HG02759 (cell line): Measurements from ENCODE around the gene TIAM1.
"Not testable (repeated sequence)": the region's sequence is repeated elsewhere in the genome, so short reads cannot be mapped to it uniquely, and the experiment has no call there.

Experiments used
- ATAC-seq: cut with Tn5 transposase; IDR thresholded peaks from one replicate; pipeline ENCODE4 v1.9.1; 2021; ENCODE audit warnings: mild to moderate bottlenecking, moderate library complexity; ENCODE audit not compliant: unreplicated experiment

TIAM1 gene

DNA sequence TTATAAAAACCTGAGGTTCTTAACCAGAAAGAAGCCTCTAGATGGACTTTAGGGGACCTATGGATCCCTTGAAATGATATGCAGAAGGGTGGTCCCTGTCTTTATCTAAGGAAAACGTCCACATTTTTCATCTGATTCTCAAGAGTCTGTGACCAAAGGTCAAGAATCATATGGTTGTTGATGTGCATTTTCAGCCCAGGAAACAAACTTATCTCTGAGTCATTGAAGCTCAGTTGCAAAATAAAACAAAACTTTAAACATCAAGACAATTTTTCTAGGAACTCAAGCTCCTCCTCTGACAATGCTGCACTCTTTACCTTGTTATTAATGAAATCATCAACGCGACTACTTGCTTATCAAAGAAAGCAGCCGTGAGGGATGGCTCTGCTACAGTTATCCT lies 83.3 kb downstream of the TIAM1 start:
- no peak for ATAC-seq

DNA sequence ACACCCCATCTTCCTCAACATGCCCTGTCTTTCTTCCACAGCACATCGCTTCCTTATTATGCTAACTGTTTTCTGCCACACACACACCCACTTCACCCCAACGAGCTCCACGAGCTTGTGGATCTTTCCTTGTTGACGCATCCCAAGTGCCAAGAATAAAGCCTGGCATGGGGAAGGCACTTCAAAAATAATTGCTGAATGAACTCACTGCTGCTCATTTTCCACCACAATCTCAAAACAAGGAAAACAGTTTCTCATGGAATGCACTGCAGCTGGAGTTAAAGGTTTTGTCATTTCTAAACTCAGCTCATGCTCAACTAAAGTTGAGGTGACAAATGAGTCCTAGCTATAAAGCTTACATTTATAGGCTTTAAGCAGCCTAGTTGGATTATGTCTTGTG lies 86.0 kb downstream of the TIAM1 start:
- ATAC-seq = no peak

DNA sequence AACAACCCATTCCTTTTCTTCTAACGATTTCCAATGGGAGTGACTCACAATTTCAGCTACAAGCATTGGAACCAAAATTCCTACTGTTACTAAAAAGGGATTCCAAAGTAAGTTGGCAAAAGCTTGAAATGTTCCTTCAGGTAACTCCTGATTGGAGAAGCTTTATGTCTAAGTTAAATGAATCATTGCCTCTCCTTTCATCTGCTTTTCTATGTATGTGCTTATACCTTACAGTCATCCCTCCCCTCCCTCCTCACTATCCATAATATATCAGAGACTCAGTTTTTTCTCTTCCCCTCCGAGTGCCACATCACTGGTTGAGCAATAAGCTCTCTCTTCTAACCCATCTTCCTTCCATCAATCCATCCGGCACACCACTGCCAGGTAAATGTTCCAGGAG lies 86.8 kb downstream of the TIAM1 start:
- no peak for ATAC-seq

DNA sequence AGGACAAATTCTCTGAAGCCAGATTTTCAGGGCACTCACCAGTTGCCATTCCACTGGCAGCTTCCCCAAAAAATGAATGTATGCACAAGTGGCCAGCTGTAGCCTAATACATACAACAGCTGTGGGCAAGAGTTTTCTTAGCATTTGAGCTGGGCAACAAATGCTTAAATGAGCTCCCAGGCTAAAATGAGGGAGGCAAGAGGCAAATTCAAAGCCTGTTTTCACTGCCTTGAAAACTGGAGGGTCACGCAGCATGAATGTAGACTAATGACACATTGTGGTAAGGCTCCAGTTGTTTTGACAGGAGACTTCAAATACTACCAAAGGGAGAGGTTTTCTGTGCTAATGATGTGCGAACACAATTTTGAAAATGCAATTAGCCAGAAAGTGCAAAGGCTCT lies 88.2 kb downstream of the TIAM1 start:
- no peak for ATAC-seq

DNA sequence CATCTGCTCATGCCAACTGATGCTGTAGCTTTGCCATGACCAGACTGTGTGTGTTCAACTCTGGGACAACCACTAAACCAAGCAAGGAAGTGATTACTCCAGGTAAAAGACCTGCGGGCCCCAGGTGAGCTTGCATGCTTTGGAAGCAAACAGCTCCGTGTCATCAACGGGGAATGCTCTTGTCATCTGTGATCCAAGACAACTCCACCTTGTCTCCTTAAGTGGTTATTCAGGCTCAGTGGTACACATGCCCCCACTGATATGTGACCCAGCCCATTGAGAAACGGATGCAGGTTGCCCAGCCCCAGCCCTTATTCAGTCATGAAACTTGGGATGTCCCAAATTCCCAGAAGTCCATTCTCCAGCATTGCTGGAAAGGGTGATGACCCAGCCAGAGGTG lies 89.0 kb downstream of the TIAM1 start:
- no peak for ATAC-seq

DNA sequence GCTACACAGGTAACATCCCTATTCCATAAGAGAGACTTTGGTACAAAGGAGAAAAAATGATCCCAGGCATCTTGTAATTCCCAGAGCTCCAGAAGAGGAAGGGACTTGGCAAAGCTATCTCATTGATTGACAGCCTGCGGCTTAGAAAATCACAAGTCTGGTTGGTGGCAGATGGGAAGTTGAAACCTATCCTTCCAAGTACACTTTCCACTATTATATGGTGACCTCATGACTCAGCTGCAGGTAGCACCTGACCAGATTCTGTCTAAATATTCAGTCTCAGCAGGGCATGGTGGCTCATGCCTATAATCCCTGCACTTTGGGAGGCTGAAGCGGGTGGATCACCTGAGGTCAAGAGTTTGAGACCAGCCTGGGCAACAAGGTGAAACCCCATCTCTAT lies 89.9 kb downstream of the TIAM1 start:
- no peak for ATAC-seq

DNA sequence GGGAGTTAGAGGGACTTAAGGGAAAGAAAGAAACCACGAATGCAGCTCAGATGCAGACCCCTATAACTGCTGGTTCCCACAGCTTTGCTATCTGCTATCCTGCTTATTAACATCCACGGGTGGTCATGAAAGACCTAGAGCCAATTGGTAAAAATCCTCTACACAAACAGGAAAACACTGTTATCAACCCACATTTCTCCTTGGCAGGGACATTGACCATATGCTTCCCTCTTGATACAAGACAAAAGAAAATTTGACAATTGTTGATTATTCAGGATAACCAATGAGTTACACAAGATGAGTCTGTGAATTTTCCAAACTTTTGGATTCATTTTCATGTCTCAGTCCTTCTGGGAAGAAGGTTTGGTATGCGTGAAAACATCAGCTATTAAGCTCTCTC lies 90.4 kb downstream of the TIAM1 start:
- no peak for ATAC-seq

DNA sequence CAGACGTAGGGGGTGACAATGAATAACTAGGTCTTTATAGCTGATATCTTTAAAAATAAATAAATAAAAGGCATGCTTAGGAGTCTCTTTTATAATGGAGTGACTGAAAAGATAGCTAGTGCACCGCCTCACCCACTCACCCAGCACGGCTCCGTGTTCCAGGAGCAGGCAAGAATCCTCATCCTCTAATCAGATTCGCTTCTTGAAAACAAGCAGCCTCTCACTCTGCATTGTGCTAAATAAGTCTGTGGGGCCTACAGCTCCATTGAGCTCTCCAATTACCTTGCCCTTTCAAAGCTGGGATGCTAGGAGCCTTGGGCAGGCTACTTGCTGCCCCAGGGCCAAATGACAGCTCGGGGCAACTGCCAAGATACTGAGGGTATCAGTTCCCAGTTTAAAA lies 91.5 kb downstream of the TIAM1 start:
- ATAC-seq = no peak

DNA sequence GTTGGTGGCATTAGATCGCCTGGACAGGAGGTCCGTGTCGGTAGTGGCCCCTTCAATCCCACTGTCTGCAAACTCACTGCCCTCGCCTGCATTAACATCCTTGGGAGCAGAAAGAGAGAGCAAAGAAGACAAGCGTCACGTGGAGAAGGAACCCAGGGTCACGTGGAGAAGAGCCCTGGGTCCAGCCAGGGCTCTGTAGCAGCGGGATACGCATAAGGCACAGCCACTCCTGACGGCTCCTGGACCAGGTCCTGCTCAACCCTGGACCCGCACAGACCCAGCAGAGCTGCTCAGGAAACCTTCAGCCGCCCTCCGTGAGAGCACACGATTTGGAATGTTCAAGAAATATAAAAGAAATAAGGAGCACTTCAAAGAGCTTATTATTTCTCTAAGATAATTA lies 92.0 kb downstream of the TIAM1 start:
- no peak for ATAC-seq

DNA sequence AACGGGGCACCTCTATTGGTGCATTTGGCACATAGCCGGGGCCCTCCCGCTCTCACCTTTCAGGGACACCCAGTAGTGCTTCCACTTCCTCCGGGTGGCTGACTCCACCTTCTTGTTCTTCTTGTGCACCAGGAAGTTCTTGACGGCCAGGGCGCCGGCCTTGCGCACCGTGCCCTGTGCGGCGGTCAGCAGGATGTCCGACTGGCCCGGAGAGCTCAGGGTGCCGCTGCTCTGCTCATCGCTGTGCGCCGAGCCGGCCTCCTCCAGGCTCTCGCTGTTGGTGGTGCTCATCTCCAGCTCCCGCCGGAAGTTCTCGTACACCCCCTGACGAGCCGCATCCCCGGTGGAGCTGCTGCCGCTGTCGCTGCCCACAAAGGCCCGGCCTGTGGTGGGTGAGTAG lies 92.4 kb downstream of the TIAM1 start:
- ATAC-seq = no peak

DNA sequence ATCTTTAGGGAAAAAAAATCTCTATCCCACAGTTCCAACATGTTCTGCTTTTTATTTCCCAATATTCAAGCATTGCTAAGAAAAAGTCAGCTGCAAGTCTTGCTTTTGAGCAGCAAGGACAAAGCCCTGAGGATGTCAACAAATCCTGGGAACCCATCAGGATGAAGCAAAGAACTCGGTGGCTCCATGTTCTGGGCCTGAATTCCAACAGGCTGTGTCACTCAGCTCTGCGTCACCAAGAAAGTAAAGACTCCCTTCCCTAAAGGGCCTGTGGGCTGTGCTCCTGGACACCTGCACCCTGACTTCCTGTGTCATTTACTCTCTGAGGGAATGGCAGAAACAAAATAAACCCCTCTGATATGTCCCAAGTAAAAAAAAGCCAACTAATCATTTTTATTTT lies 95.5 kb downstream of the TIAM1 start:
- no peak for ATAC-seq

DNA sequence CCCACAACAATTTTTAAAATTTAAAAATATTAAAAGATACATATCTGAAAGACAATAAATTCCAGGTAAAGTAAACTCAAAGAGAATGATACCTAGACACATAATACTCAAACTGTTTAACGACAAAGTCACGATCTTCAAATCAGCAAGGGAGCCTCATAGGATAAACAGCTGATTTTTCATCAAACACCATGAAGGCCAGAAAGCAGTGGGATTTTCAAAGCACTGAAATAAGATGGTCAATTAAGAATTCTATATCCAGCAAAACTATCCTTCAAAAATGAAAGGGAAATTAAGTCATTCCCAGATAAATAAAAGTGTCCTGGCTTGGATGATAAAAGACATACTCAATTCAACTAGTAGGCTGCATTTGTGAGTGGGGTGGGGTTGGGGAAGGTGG lies 100.5 kb downstream of the TIAM1 start:
- ATAC-seq = no peak

DNA sequence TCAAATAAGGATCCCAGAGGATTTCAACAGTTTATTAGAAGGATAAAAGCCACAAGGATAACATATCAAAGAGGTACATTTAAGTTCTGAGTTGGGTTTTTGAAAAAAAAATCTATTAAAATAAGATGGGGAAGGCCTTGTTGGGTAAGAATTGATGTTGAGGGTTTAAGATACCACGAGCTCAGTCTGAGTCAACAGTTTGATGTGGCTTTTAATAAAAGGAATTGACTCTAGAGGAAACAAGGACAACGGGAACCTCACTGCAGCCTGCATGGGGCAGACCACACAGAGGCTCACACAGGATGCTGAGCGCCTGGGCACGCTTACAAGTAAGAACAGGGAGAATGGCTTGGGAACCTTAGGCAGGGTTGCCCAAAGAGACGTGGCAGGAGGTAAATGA lies 107.5 kb downstream of the TIAM1 start:
- no peak for ATAC-seq

DNA sequence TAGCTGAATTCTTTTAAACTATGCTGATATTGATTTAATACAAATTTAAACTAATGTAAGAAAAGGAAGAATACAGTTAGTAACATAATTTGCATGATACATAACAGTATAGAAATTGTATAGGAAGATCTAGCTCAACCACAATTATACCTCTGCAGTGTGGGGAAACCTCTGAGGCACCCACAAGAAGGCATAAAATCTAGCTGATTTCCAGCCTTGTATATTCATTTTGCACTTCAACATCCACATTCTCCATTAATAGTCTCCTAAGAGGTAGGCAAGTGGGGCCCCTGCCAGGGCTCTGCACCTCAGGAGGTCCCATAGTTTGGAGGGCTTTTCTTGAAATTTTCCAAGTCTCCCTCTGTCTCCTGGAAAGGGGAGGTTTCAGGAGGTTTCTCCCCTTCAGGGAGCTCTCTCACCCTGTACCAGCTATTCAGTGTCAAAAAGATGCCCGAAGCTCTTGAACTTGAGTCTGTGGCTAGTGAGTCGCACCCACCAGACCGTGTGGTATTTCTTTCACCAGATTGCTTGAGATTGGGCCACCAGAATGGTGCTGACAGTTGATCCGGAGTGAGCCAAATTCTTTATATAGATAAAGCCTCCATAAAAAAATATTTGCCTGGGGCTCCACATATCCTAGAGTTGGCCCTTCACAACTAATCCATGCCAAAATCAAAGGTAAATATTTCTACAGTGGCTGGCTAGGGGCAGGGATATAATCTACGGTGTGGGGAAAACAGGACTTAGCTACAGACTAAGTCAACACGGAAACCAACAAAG lies 108.2 kb downstream of the TIAM1 start:
- ATAC-seq = no peak

DNA sequence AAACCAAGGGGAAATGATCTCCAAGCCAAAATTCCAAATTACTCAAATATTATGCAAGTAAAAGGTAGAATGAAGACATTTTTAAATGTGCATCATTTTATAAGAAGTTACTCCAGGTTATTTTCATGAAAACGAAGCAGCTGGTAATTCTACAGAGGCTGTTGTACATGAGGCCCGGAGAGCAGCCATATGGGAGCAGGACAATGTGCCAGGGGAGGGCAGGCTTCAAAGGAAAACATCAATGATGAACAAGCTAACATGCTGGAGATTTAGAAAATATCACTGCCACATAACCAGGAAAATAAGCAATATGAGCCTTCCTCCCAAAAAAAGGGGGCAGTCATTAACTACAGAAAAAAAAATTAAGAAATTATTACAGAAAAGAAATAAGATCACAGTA lies 109.1 kb downstream of the TIAM1 start:
- no peak for ATAC-seq

DNA sequence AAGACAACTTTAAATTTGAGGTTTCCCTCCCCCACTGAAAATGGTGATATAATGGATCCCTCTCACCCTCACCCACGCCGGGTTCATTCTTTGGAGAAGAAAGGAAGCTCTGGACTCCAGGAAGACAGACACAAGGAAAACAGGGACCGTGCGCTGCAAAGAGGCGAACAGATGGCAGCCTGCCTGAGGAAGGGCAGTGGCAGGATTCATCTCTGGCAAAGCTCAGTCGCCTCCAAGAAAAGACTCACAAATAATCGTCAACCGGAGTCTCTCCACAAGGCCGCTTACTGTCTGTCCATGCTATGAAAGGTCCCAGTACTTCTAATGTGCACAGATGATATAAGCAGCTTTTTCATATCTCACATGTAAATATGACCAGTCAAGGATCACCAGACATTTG lies 110.3 kb downstream of the TIAM1 start:
- no peak for ATAC-seq

DNA sequence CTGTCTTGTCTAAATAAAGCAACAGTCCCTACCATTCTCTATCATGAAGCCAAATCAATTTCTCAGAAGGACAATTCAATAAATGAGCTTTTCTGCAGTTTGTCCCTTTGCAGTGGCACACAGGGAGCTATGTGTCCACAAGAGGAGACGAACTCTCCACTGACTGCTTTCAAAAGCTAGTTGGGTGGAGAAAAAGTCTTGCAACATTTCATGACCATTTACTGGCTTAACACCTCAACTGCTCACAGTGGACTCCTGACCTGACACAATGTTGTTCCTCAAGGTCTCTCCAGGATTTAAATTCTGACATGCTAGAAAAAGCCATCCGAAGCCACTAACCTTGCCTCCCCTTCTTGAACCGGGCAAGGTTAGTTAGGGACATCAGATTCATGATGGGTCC lies 111.7 kb downstream of the TIAM1 start:
- ATAC-seq = no peak

DNA sequence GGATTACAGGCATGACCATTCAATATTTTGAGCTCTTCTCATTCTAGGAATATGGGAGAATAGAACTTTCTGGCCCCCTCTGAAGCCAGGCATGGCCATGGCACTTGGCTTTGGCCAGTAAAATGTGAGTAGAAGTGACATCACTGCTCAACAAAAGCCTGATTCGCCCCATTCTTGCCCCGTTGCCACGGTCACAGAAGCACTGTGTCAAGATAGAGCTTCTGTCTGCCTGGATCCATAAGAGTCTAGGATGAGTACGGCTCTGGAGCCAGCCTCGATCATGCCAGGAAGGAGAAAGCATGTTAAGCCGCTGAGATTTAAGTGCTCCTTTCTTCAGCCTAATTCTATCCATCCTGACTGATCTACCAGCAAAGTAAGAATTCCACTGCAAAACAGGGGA lies 113.1 kb downstream of the TIAM1 start:
- ATAC-seq = no peak

DNA sequence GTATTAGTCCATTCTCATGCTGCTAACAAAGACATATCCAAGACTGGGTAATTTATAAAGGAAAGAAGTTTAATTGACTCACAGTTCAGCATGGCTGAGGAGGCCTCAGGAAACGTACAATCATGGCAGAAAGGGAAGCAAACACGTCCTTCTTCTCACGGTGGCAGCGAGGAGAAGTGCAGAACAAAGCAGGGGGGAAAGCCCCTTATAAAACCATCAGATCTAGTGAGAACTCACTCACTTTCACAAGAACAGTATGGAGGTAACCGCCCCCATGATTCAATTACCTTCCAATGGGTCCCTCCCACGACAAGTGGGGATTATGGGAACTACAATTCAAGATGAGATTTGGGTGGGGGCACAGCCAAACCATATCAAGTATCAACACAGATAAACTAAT lies 115.3 kb downstream of the TIAM1 start:
- ATAC-seq = not testable (repeated sequence)

DNA sequence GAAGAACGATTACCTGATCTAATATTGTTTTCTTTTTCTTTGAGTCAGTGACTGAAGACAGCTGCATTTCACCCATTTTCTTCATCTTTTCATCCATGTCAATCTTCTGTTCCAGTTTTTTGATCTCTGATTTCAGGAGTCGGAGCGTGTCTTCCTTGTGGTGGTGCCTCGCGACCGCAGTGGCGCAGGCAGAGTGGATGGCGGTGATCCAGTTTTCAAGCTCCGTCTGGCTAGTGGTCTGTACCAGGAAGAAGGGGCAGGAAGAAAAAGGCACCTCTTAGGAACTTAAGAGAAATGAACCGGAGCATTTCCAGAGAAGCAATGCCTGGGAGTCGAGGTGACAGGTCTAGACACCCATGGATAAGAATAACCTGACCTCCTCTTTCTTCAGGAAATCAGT lies 118.3 kb downstream of the TIAM1 start:
- no peak for ATAC-seq

DNA sequence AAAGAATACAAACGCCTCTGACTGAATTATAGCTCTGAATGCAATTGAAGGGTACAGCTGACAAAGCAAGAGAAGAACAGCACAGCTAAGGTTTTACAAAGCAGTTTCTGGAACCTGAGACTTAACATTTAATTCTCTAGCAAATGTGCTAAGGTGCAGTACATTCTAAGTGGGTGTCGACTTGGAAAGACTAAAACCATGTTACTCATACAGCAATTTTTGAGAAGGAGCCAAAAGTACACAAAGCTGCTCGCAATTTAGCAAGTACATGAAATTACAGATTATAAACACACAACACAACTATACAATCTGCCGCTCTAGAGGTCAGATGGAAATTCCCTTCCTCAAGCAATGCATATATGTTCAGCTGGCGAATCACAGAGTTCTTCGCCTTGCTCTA lies 121.9 kb downstream of the TIAM1 start:
- no peak for ATAC-seq

DNA sequence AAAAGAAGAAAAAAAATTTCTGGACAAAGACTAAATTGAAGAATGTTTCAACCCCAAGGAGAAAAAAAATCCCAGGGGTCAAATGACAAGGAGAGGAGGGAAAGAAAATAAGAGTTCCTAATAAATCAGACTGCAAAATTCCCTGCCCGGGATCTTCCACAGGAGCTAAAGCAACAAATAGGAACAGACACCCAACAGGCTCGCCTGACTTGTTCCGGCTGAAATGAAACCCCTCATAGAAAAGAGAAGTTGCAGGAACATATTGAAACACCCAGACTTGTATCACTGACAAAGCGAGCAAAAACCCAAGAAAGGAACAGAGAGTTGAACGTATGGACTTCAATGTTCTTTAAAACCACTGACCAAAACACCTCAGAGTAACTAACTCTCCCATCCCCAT lies 123.0 kb downstream of the TIAM1 start:
- ATAC-seq = no peak

DNA sequence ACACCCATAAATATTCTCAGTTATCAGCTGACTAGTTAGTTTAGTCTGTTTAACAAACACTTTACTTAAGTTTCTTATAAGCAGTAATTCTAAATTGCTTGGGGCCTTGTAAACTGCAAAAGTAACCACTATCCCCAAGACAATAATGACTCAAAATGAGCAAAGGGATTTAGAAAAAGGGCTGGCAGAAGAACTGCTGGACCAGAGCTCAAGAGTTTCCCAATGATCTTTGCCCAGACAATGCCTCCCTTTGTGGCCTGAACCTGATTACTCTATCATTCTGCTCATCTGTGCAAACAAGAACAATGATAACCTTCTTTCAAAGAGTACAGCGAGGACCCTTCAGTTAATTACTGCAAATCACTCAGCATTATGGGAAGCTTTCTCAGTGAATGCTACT lies 123.5 kb downstream of the TIAM1 start:
- no peak for ATAC-seq
